Skin of body (tissue), 2 donors: Measurements from ENCODE around the gene ZNF438. TPM values are rescaled to one million over a fixed set of nuclear protein-coding genes. Genes with fewer than 3 reads are reported as not detected.

Source experiments
- DNase-seq: peaks from one replicate; lab custom pipeline; 2025; lab: John Stamatoyannopoulos, UW
- total RNA-seq: library from RNA; depleted of rRNA; stranded (reverse); fragments of >200 nt; gene quantifications from one replicate; pipeline ENCODE4 v1.2.3, GENCODE V29; 2014

ZNF438 gene
- total RNA-seq, 1 donor from 2014 or later: 6.6 TPM

DNA sequence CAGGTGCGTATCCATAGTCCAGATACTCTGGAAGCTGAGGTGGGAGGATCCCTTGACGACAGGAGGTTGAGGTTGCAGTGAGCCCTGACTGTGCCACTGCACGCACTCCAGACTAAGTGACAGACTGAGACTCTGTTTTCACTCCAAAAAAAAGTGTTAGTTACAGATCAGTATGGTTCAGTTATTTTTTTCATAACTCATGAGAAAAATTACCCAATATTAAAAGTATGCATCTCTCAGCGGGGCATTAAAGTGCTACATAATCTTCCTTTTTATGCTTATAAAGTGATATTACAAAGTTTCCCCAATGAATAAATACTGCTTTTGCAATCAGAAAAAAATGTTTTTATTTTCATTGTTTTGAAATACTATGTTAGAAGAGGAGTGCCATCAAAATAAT is 147.9 kb downstream of the ZNF438 start:
- no peak for DNase-seq

- DNase-seq: no peak
These were observed 148.5 kb downstream of the ZNF438 start for GRCh38 chr10:30883116-30883515.

GRCh38 chr10:30882281-30882680 is 149.4 kb downstream of the ZNF438 start:
- no peak for DNase-seq

GRCh38 chr10:30878920-30879319 is 152.7 kb downstream of the ZNF438 start:
- no peak for DNase-seq

DNA sequence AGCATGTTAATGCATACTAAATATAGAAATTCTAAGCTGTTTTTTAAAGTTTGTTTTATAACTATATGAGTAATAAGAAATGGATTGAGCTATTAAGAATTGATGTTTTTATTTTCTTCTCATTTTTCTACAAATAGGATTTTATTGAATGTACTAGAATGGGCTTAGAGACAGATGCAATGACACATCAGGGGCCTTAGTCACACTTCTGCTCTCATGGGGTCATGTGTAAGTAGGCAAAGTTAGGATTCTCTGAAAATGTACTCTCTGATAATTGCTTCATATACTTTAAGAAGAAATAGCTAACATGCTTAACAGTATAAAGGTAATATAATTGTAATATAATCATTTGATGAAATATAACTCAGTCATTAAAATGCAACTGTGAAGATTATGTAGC is 154.6 kb downstream of the ZNF438 start:
- DNase-seq: no peak

DNA sequence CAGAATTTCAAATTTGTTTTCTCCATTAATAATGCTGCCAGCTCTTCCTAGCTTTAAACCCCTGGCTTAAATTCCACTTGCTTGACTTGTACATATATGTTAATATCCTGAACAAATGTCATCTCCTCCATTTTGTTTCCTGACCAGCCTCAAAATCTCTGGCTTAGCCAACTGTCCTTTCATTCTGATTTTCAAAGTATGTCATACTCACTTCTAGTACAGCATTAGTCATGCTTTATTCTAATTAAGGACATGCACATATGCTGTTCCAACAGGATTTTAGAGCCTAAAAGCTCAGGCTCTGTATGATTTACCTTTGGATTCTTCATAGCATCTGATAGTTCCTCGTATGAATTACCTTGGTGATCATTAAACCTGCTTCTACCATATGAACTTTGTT is 158.3 kb downstream of the ZNF438 start:
- no peak for DNase-seq

DNA sequence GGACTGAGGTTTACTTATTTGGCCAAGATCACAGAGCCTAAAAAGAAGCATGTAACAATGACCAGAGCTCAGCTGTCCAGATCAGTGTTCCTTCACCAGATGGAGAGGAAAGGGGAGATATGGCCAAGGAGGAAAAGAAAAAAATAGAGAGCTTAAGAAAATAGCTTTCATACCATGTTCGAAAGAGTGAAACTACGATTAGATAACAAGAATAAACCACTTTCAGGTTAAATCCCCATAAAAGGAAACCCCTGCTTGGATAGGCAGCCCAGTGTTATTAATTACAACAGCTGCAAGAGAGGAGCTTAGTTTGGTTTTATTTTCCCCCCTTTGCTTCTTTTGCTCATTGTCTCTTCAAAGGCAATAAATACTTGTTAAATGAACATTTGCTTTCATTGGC is 160.8 kb downstream of the ZNF438 start:
- no peak for DNase-seq

DNA sequence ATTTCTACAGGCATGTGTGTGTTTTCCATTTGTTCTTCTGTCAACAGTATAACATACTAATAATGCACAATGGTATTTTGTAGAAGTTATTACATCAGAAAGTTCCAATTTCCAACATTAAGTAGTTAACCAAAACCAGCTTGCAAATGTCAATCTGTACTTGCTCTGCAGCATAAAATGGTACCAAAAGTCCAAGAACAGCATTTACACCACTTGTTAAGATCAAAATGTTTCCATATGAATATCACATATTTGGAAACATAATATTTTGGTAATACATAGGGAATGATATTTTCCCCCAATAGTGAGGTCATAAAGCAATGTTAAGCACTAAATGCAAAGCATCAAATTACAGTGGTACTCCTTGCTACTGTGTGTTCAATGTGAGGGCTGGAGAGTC is 162.1 kb downstream of the ZNF438 start:
- peak; percentile 50 for DNase-seq

- peak; percentile 73 for DNase-seq
These were observed 163.1 kb downstream of the ZNF438 start for GRCh38 chr10:30868611-30869010.

DNA sequence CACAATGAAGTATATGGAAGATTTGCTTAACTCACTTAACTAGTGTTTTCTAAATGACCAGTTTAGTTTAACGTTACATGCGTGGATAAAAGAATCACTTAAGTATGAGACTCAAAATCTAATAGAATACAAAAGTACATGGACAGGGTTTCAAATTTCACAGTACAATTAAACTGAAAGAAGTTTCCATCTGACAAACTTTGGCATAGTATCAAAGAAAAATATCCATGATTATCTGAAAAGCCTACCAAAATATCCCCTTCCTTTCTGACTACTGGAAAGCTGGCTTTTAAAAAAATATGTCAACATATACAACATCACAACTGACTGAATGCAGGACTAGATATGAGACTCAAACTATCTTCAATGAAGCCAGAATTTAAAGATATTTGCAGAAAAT is 164.8 kb downstream of the ZNF438 start:
- DNase-seq: no peak

DNA sequence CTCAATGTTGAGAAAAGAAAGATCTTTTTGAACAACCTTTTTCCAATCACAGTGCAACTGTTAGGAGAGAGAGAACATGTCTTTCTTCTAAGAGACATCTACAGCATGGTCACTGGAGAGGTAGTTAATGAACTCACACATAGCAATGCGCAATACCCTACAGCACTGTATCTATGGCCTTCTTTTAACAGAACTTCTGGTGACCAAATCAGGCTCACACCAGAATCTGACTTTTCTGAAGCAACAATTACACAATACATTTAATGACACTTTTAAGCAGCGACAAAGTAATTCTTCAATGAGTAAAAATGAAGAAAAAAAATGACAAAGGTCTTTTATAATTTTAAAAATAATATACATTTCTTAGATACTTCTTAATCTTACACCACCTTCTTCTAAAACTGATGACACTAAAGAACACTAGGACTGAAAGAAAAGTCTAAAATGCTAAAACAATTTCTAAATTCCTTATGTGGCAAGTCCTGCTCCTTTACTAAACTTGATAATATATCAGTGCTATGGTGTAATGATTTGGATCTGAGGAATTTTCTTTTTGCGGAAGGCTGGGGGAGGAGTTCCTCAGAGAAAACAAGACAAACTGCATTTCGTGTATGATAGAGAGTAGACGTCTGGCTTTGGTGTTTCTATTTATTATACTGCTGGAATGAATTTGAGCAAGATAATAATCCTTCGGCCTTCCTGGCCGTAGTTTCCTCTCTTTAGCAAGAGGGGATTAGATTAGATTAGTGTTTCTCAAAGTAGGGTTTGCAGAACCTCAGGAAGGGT is 166.3 kb downstream of the ZNF438 start:
- peak; percentile 6 for DNase-seq

- DNase-seq: no peak
These were observed 168.0 kb downstream of the ZNF438 start for GRCh38 chr10:30863516-30864210.

DNA sequence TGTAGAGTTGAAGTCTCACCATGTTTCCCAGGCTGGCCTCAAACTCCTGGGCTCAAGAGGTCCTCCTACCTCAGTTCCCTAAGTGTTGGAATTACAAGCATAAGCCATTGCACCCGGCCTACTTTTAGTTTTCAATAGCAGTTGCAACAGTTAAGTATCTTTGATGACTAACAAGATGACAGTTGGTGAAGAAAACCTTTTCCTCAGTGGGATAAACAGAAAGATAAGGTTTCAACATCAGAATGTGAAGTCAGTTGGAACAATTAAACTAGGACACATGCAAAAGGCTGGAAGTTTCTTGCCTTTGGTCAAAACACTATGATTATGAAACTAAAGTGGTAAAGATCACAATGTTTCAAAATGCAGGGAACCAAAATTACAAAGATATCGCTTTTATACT is 169.2 kb downstream of the ZNF438 start:
- no peak for DNase-seq

GRCh38 chr10:30861976-30862375 is 169.7 kb downstream of the ZNF438 start:
- DNase-seq: no peak

GRCh38 chr10:30861221-30861620 is 170.4 kb downstream of the ZNF438 start:
- no peak for DNase-seq

- DNase-seq: peak; percentile 73
These were observed 173.2 kb downstream of the ZNF438 start for GRCh38 chr10:30858499-30858898.

GRCh38 chr10:30857803-30858202 is 173.9 kb downstream of the ZNF438 start:
- peak; percentile 90 for DNase-seq

- DNase-seq: no peak
These were observed 176.5 kb downstream of the ZNF438 start for GRCh38 chr10:30855131-30855530.

DNA sequence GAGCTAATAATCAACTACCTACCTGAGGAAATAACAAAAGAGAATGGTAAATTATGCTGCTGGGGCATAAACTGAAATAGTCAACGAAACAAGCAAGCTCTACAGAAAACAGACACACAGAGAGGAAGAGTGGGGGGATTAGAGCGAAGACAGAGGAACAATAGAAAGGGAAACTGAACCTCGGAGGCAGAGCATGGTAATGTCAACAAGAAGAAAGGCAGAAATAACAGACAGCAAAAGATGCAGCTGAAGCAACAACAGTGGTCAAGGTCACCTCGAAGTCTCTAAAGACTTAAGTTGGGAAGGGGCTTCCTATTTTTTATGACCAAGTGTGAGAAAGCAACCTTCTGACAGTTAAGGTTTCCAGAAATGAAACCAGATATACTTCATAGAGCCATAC is 177.0 kb downstream of the ZNF438 start:
- DNase-seq: no peak

- no peak for DNase-seq
These were observed 178.6 kb downstream of the ZNF438 start for GRCh38 chr10:30853066-30853465.

GRCh38 chr10:30850776-30851175 is 180.9 kb downstream of the ZNF438 start:
- no peak for DNase-seq

- no peak for DNase-seq
These were observed 182.2 kb downstream of the ZNF438 start for GRCh38 chr10:30849231-30850035.
